ENCODE data around the gene FNDC5.
A peak's percentile ranks its signal among the peaks of the same experiment; 100 is the strongest.

GRCh38 chr1:32828341-32828740, 42.4 kb downstream of the FNDC5 start:
- peak; percentile 62 for TF ChIP-seq CTCF (conservative IDR thresholded peaks at IDR 0.05; ENCODE audit: low read length)
- no peak for TF ChIP-seq EZH2phosphoT487 (IDR thresholded peaks at IDR 0.05; ENCODE audit: borderline replicate concordance)

All from Loucy (cell line).